ENCODE results near the gene DMKN.

DNA sequence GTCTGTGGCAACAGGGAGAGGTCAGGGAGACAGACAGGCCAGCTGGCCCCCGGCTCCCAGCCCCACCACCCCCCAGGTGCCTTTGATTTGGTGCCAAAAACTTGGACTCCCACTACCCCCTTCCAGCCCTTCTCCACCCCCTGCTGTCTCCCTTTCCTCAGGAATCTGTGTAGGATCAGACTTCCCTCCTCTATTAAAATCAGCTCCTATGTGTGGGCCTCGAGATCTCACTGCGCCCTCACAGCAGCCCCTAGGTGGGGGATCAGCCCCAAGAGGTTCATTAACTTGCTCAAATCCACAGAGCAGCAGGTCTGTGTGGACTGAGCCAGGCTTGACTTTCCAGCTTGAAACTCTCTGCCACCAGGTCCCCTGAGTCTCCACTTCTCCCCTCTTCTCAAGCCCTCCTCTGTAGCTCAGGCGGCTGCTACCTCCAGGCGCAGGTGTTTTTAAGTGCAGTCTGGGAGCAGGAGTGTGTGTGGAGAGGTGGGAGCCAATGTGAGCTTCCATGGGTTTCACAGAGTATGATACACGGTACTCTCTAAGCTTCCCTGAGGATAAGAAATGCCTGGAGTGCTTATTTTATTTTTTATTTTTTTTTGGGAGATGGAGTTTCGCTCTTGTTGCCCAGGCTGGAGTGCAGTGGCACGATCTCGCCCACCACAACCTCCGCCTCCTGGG, 21.5 kb upstream of the DMKN start:
- TF ChIP-seq OSR1 (CRISPR knock-in tag; IDR thresholded peaks at IDR 0.05) (no peak), PPARA (CRISPR knock-in tag; IDR thresholded peaks at IDR 0.05; ENCODE audit: borderline replicate concordance) (no peak), CSDC2 (CRISPR knock-in tag; IDR thresholded peaks at IDR 0.05) (no peak), POU6F1 (CRISPR knock-in tag; IDR thresholded peaks at IDR 0.05; ENCODE audit: borderline replicate concordance, low read depth) (no peak)
- TF ChIP-seq, protein P1, sequence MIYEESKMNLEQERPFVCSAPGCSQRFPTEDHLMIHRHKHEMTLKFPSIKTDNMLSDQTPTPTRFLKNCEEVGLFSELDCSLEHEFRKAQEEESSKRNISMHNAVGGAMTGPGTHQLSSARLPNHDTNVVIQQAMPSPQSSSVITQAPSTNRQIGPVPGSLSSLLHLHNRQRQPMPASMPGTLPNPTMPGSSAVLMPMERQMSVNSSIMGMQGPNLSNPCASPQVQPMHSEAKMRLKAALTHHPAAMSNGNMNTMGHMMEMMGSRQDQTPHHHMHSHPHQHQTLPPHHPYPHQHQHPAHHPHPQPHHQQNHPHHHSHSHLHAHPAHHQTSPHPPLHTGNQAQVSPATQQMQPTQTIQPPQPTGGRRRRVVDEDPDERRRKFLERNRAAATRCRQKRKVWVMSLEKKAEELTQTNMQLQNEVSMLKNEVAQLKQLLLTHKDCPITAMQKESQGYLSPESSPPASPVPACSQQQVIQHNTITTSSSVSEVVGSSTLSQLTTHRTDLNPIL (CRISPR knock-in tag; IDR thresholded peaks at IDR 0.05; ENCODE audit: low read depth): no peak
- TF ChIP-seq, protein P2, sequence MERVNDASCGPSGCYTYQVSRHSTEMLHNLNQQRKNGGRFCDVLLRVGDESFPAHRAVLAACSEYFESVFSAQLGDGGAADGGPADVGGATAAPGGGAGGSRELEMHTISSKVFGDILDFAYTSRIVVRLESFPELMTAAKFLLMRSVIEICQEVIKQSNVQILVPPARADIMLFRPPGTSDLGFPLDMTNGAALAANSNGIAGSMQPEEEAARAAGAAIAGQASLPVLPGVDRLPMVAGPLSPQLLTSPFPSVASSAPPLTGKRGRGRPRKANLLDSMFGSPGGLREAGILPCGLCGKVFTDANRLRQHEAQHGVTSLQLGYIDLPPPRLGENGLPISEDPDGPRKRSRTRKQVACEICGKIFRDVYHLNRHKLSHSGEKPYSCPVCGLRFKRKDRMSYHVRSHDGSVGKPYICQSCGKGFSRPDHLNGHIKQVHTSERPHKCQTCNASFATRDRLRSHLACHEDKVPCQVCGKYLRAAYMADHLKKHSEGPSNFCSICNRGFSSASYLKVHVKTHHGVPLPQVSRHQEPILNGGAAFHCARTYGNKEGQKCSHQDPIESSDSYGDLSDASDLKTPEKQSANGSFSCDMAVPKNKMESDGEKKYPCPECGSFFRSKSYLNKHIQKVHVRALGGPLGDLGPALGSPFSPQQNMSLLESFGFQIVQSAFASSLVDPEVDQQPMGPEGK (CRISPR knock-in tag; IDR thresholded peaks at IDR 0.05; ENCODE audit: borderline replicate concordance): no peak

Data from SK-N-SH treated with all-trans-retinoic acid at 6 μM for 48 hours (cell line).